ENCODE results near the gene RSU1. TPM values are rescaled to one million over a fixed set of nuclear protein-coding genes. Genes with fewer than 3 reads are reported as not detected.

The RSU1 gene
- total and polyA plus RNA-seq, 2 donors (not counting 3 experiments of a cell fraction or from before 2014, with no cell fraction given) = 80.2 to 104 TPM

DNA sequence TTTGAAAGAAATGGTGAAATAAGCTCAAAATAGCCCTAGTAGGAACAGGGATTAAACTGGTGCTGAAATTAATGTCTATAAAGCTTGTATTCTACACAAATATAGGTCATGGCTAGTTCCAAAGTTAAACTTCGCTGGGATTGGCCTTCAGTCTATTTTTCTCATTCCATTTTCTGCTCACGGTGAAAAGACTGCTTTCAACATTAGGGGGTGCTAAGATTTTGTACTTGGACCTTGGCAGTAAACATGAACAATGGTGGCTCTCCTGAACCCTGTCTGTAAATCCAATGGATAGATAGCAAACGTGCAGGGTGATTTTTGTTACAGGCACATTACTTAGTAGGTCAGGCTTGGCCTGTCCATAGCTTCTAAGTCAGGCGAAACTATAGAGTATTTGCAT, 36.0 kb upstream of the RSU1 start:
- Histone ChIP-seq H3K4me1 (ENCODE audit: control insufficient read depth, extremely low read depth, insufficient read depth, low read length) (peaks cover 23% of the 10 kb centered on the region), H3K4me2 (ENCODE audit: insufficient read depth, low read length) (no peak overlapping the region), H4K20me1 (replicated peaks; ENCODE audit: control insufficient read depth, extremely low read depth, insufficient read depth, low read length) (no peaks in the 10 kb centered on the region), H2AFZ (ENCODE audit: low read depth, low read length) (no peak overlapping the region), H3K27ac (ENCODE audit: insufficient read depth, low read depth, low read length) (no peak overlapping the region), H3K27me3 (ENCODE audit: control insufficient read depth in 2 of 2, insufficient read depth in 2 of 2, low read length in 2 of 2) (no peaks in the 10 kb centered on the region), H3K36me3 (ENCODE audit: control insufficient read depth in 2 of 2, extremely low read depth in 1 of 2, insufficient read depth in 2 of 2, low read length in 2 of 2) (no peaks in the 10 kb centered on the region), H3K9me3 (replicated peaks; ENCODE audit: control insufficient read depth, insufficient read depth, low read length) (no peaks in the 10 kb centered on the region), H3K4me3 (replicated peaks in 1 of 3; ENCODE audit: insufficient read depth in 1 of 3, low read depth in 1 of 3, low read length in 3 of 3) (no peak overlapping the region), H3K9ac (replicated peaks; ENCODE audit: extremely low read depth, insufficient read depth, low read length) (peak overlapping the region; percentile 4), H3K9me1 (replicated peaks; ENCODE audit: control insufficient read depth, extremely low read depth, insufficient read depth, low read length) (no peaks in the 10 kb centered on the region), H3K79me2 (ENCODE audit: control insufficient read depth, insufficient read depth, low read length) (no peaks in the 10 kb centered on the region)
- intact Hi-C loops (cut with micrococcal nuclease) = loop anchor here (1.0 to 5.0 kb wide), 6 partner anchors 113 to 404 kb away; no protein-coding TSS in a partner anchor
- peak; percentile 73 for DNase-seq (ENCODE audit: low read depth, low spot score)
- no TSS peak for BruUV-seq (replicated peaks)
- peak; percentile 74 for FAIRE-seq
- POLR2A ChIA-PET = interaction anchor here (1.3 kb wide), 1 partner anchor 377 kb away, joined by 4 read pairs; no protein-coding TSS in a partner anchor
- TF ChIP-seq POLR2AphosphoS5 (IDR thresholded peaks at IDR 0.05; ENCODE audit: insufficient read depth, low read depth, low read length) (no peak), MYC (IDR thresholded peaks at IDR 0.05; ENCODE audit: low read depth, low read length) (no peak)
- TF ChIP-seq, protein P1, sequence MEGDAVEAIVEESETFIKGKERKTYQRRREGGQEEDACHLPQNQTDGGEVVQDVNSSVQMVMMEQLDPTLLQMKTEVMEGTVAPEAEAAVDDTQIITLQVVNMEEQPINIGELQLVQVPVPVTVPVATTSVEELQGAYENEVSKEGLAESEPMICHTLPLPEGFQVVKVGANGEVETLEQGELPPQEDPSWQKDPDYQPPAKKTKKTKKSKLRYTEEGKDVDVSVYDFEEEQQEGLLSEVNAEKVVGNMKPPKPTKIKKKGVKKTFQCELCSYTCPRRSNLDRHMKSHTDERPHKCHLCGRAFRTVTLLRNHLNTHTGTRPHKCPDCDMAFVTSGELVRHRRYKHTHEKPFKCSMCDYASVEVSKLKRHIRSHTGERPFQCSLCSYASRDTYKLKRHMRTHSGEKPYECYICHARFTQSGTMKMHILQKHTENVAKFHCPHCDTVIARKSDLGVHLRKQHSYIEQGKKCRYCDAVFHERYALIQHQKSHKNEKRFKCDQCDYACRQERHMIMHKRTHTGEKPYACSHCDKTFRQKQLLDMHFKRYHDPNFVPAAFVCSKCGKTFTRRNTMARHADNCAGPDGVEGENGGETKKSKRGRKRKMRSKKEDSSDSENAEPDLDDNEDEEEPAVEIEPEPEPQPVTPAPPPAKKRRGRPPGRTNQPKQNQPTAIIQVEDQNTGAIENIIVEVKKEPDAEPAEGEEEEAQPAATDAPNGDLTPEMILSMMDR (IDR thresholded peaks at IDR 0.05; ENCODE audit: extremely low read depth in 1 of 2, insufficient read depth in 1 of 2, low read depth in 1 of 2, low read length in 2 of 2) = peak; percentile 35 to 39
- CTCF ChIA-PET = interaction anchor here (0.6 to 2.2 kb wide), 28 partner anchors 9 to 523 kb away, joined by 3 to 17 read pairs (median 4); partner anchors contain the start of gene TRDMT1
- dilution Hi-C loops (cut with MboI; ENCODE audit: extremely low pct_ligation_motif_present, low sequenced_read_pairs) = no loop called here

DNA sequence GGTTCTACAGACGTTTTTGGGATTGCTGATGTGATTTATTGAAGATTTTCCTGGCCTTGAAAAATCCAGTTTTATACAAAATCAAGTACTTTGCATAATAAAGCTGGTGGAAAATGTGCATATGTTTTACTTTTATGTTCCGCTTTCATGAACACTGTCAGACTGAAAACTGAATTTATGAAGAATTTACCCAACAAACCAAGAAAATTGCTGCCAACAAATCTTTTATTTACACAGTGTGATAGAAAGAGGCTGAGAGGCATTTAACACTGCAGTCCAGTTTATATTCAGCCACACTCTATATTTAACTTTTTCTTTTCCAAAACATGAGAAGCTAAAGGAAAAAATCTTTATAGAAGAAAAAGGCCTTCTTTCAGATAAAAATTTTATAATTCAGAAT, 35.4 kb upstream of the RSU1 start:
- BruUV-seq (replicated peaks) = no TSS peak

More for the DNA sequence above, 35.4 kb upstream of the RSU1 start:
- FAIRE-seq (no peak), DNase-seq (ENCODE audit: low read depth, low spot score) (no peak)
- Histone ChIP-seq H3K4me2 (ENCODE audit: insufficient read depth, low read length) (no peak overlapping the region), H3K9me3 (replicated peaks; ENCODE audit: control insufficient read depth, insufficient read depth, low read length) (no peaks in the 10 kb centered on the region), H4K20me1 (replicated peaks; ENCODE audit: control insufficient read depth, extremely low read depth, insufficient read depth, low read length) (no peaks in the 10 kb centered on the region), H3K27me3 (ENCODE audit: control insufficient read depth in 2 of 2, insufficient read depth in 2 of 2, low read length in 2 of 2) (no peaks in the 10 kb centered on the region), H3K4me3 (replicated peaks in 1 of 3; ENCODE audit: insufficient read depth in 1 of 3, low read depth in 1 of 3, low read length in 3 of 3) (no peak overlapping the region), H3K9ac (replicated peaks; ENCODE audit: extremely low read depth, insufficient read depth, low read length) (no peak overlapping the region), H3K4me1 (ENCODE audit: control insufficient read depth, extremely low read depth, insufficient read depth, low read length) (peaks cover 23% of the 10 kb centered on the region), H3K79me2 (ENCODE audit: control insufficient read depth, insufficient read depth, low read length) (no peaks in the 10 kb centered on the region), H3K36me3 (ENCODE audit: control insufficient read depth in 2 of 2, extremely low read depth in 1 of 2, insufficient read depth in 2 of 2, low read length in 2 of 2) (no peaks in the 10 kb centered on the region), H2AFZ (ENCODE audit: low read depth, low read length) (no peak overlapping the region), H3K9me1 (replicated peaks; ENCODE audit: control insufficient read depth, extremely low read depth, insufficient read depth, low read length) (no peaks in the 10 kb centered on the region), H3K27ac (ENCODE audit: insufficient read depth, low read depth, low read length) (no peak overlapping the region)
- intact Hi-C loops (cut with micrococcal nuclease) (loop anchor here (1.0 to 5.0 kb wide), 6 partner anchors 114 to 404 kb away; no protein-coding TSS in a partner anchor), dilution Hi-C loops (cut with MboI; ENCODE audit: extremely low pct_ligation_motif_present, low sequenced_read_pairs) (no loop called here)
- TF ChIP-seq MYC (IDR thresholded peaks at IDR 0.05; ENCODE audit: low read depth, low read length) = no peak
- no peak for TF ChIP-seq JUN (IDR thresholded peaks at IDR 0.05; ENCODE audit: borderline replicate concordance, insufficient read depth, insufficient read length, low read depth)
- TF ChIP-seq FOS (IDR thresholded peaks at IDR 0.05; ENCODE audit: borderline replicate concordance, insufficient read depth, low read length) = no peak
- TF ChIP-seq POLR2A (IDR thresholded peaks at IDR 0.05; ENCODE audit: low read depth, low read length) = no peak
- TF ChIP-seq GATA2 (IDR thresholded peaks at IDR 0.05; ENCODE audit: insufficient read depth, insufficient read length, low read depth, low read length) = no peak
- TF ChIP-seq, protein P2, sequence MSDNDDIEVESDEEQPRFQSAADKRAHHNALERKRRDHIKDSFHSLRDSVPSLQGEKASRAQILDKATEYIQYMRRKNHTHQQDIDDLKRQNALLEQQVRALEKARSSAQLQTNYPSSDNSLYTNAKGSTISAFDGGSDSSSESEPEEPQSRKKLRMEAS (IDR thresholded peaks at IDR 0.05; ENCODE audit: insufficient read depth, insufficient read length) = no peak
- no peak for TF ChIP-seq EZH2 (IDR thresholded peaks at IDR 0.05; ENCODE audit: borderline replicate concordance, low read depth, low read length, severe bottlenecking)
- no peak for TF ChIP-seq POLR2AphosphoS5 (IDR thresholded peaks at IDR 0.05; ENCODE audit: insufficient read depth, low read depth, low read length)
- TF ChIP-seq, protein P1 (IDR thresholded peaks at IDR 0.05; ENCODE audit: extremely low read depth in 1 of 2, insufficient read depth in 1 of 2, low read depth in 1 of 2, low read length in 2 of 2) = no peak
- ChIA-PET POLR2A (interaction anchor here (1.3 kb wide), 1 partner anchor 377 kb away, joined by 4 read pairs; no protein-coding TSS in a partner anchor), CTCF (interaction anchor here (0.6 to 2.2 kb wide), 28 partner anchors 8 to 523 kb away, joined by 3 to 17 read pairs (median 4); partner anchors contain the start of gene TRDMT1)
